NCI-H510A (cell line): ENCODE results near the gene DRAM1.
"Not testable (repeated sequence)": the region's sequence is repeated elsewhere in the genome, so short reads cannot be mapped to it uniquely, and the experiment has no call there.

Experiments
- DNase-seq: peaks from one replicate; lab custom pipeline; 2025; lab: John Stamatoyannopoulos, UW

DRAM1 gene

GRCh38 chr12:101876861-101877805 lies at the start of gene DRAM1:
Gene DRAM1 (plus strand): TSS chr12:101877580. CDS start chr12:101877790, 210 bp downstream.
- DNase-seq, result peak; percentile 59

- DNase-seq, result no peak
Measured at GRCh38 chr12:101828463-101829196, 48.8 kb upstream of the DRAM1 start.

GRCh38 chr12:101829639-101830366 lies 47.6 kb upstream of the DRAM1 start:
- no peak for DNase-seq

- peak; percentile 84 for DNase-seq
Measured at GRCh38 chr12:101830367-101831325, 46.7 kb upstream of the DRAM1 start, which contains the start of gene GNPTAB. Gene GNPTAB (minus strand): TSS chr12:101830959. CDS start chr12:101830675, 284 bp downstream.

- no peak for DNase-seq
Measured at GRCh38 chr12:101832030-101832429, 45.4 kb upstream of the DRAM1 start.

- no peak for DNase-seq
Measured at GRCh38 chr12:101838628-101839323, 38.6 kb upstream of the DRAM1 start.

GRCh38 chr12:101839324-101840283 lies 37.8 kb upstream of the DRAM1 start:
- no peak for DNase-seq

- DNase-seq, result no peak
Measured at GRCh38 chr12:101841069-101841468, 36.3 kb upstream of the DRAM1 start.

- no peak for DNase-seq
Measured at GRCh38 chr12:101845137-101845711, 32.2 kb upstream of the DRAM1 start.

GRCh38 chr12:101847325-101847724 lies 30.1 kb upstream of the DRAM1 start:
- no peak for DNase-seq

- DNase-seq, result no peak
Measured at GRCh38 chr12:101850199-101850598, 27.2 kb upstream of the DRAM1 start.

- DNase-seq, result no peak
Measured at GRCh38 chr12:101852998-101853397, 24.4 kb upstream of the DRAM1 start.

GRCh38 chr12:101854747-101855146 lies 22.6 kb upstream of the DRAM1 start:
- DNase-seq, result no peak

- DNase-seq, result no peak
Measured at GRCh38 chr12:101855364-101855884, 22.0 kb upstream of the DRAM1 start.

GRCh38 chr12:101855976-101856375 lies 21.4 kb upstream of the DRAM1 start:
- no peak for DNase-seq

GRCh38 chr12:101856614-101857013 lies 20.8 kb upstream of the DRAM1 start:
- not testable (repeated sequence) for DNase-seq

GRCh38 chr12:101857043-101857558 lies 20.3 kb upstream of the DRAM1 start:
- no peak for DNase-seq

- DNase-seq, result no peak
Measured at GRCh38 chr12:101858361-101858760, 19.0 kb upstream of the DRAM1 start.
